ENCODE results near the gene CBFA2T3.

DNA sequence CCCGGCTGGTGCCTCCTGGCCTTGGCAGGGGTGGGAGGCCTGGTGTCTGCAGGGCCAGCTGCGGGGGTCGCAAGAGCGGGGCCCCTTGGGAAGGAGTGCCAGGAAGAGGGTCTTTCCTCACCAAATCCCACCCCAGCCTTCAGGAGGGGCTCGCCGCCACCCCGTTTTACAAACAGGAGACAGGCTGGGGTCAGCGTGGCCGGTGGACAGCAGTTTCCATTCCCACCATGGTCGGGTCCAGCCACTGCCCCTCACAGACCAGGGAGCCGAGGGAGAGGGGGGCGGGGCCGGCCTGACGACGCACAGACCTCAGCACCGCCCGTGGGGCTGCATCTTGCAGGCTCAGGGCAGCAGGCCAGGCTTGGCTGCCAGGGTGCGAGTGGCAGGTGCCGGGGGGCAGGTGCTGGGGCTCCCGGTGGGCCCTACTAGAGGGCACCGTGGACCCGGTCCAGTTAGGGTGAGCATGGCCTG is 7.6 kb downstream of the CBFA2T3 start:
- no peak for TF ChIP-seq TAF1 (IDR thresholded peaks at IDR 0.05; ENCODE audit: borderline replicate concordance, insufficient read depth, low read length)
- TF ChIP-seq, protein P1, sequence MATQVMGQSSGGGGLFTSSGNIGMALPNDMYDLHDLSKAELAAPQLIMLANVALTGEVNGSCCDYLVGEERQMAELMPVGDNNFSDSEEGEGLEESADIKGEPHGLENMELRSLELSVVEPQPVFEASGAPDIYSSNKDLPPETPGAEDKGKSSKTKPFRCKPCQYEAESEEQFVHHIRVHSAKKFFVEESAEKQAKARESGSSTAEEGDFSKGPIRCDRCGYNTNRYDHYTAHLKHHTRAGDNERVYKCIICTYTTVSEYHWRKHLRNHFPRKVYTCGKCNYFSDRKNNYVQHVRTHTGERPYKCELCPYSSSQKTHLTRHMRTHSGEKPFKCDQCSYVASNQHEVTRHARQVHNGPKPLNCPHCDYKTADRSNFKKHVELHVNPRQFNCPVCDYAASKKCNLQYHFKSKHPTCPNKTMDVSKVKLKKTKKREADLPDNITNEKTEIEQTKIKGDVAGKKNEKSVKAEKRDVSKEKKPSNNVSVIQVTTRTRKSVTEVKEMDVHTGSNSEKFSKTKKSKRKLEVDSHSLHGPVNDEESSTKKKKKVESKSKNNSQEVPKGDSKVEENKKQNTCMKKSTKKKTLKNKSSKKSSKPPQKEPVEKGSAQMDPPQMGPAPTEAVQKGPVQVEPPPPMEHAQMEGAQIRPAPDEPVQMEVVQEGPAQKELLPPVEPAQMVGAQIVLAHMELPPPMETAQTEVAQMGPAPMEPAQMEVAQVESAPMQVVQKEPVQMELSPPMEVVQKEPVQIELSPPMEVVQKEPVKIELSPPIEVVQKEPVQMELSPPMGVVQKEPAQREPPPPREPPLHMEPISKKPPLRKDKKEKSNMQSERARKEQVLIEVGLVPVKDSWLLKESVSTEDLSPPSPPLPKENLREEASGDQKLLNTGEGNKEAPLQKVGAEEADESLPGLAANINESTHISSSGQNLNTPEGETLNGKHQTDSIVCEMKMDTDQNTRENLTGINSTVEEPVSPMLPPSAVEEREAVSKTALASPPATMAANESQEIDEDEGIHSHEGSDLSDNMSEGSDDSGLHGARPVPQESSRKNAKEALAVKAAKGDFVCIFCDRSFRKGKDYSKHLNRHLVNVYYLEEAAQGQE (IDR thresholded peaks at IDR 0.05; ENCODE audit: insufficient read depth in 1 of 2, low read depth in 2 of 2, low read length in 2 of 2), result no peak
- no peak for TF ChIP-seq POLR2AphosphoS5 (IDR thresholded peaks at IDR 0.05; ENCODE audit: low read depth, low read length)
- no peak for TF ChIP-seq FOXP2 (optimal IDR thresholded peaks at IDR 0.05; ENCODE audit: borderline replicate concordance, extremely low read depth, extremely low read length, insufficient read depth)
- TF ChIP-seq SIN3A (IDR thresholded peaks at IDR 0.05; ENCODE audit: borderline replicate concordance, insufficient read depth, low read length), result no peak
